ENCODE measurements around the gene GALNT10. TPM values are rescaled to one million over a fixed set of nuclear protein-coding genes. Genes with fewer than 3 reads are reported as not detected.

Gene GALNT10
- total RNA-seq, 1 experiment from 2014 or later: 27.8 TPM

GRCh38 chr5:154342211-154342610, 151.7 kb downstream of the GALNT10 start:
- no peak for TF ChIP-seq SIN3A (IDR thresholded peaks at IDR 0.05; ENCODE audit: low read depth)
- no peak for TF ChIP-seq POLR2A (IDR thresholded peaks at IDR 0.05; ENCODE audit: borderline replicate concordance, extremely low read depth, insufficient read depth, insufficient read length)
- no peak for TF ChIP-seq SRF (IDR thresholded peaks at IDR 0.05; ENCODE audit: low read depth)
- no peak for TF ChIP-seq EZH2phosphoT487 (IDR thresholded peaks at IDR 0.05; ENCODE audit: borderline replicate concordance)
- TF ChIP-seq ZNF274 (IDR thresholded peaks at IDR 0.05; ENCODE audit: low read depth, low read length): no peak
- TF ChIP-seq CTCF (IDR thresholded peaks at IDR 0.05 in 2 of 3, conservative IDR thresholded peaks at IDR 0.05 in 1 of 3; ENCODE audit: borderline replicate concordance in 1 of 3, insufficient read depth in 1 of 3, low read depth in 2 of 3, low read length in 2 of 3): no peak
- no peak for TF ChIP-seq ATF3 (IDR thresholded peaks at IDR 0.05)
- Histone ChIP-seq H3K9me3 (ENCODE audit: control insufficient read depth in 1 of 2, insufficient read depth in 1 of 2, low read depth in 1 of 2, low read length in 2 of 2) (no peaks in the 10 kb centered on the region), H3K79me2 (ENCODE audit: insufficient read depth, low read length) (no peaks in the 10 kb centered on the region), H2AFZ (ENCODE audit: low read depth, low read length, poor library complexity, severe bottlenecking) (no peak overlapping the region), H3K27me3 (ENCODE audit: insufficient read depth, low read length) (no peaks in the 10 kb centered on the region), H3K4me1 (ENCODE audit: control insufficient read depth in 1 of 2, insufficient read depth in 2 of 2, low read length in 2 of 2) (no peaks in the 10 kb centered on the region), H3K4me3 (replicated peaks in 1 of 2; ENCODE audit: low read depth in 1 of 2, low read length in 2 of 2) (no peak overlapping the region), H3K9me2 (ENCODE audit: insufficient read depth) (no peaks in the 10 kb centered on the region), H4K20me1 (ENCODE audit: insufficient read depth) (no peaks in the 10 kb centered on the region), H3K9ac (ENCODE audit: low read length) (no peak overlapping the region), H3K36me3 (ENCODE audit: control insufficient read depth in 1 of 2, insufficient read depth in 2 of 2, low read length in 2 of 2) (no peaks in the 10 kb centered on the region), H3K4me2 (ENCODE audit: low read length) (no peak overlapping the region), H3K27ac (ENCODE audit: low read depth, low read length) (no peak overlapping the region)
- CTCF ChIA-PET: no interaction called here
- DNase-seq (ENCODE audit: low read depth, low spot score) (no peak), ATAC-seq (no peak)
- no TSS peak for BruUV-seq (replicated peaks)
- intact Hi-C loops (cut with micrococcal nuclease): no loop called here
- RAD21 ChIA-PET (ENCODE audit: low non-redundant PET in 1 of 2, low total read pairs in 2 of 2, uncharacterized antibody in 2 of 2, unreplicated experiment in 2 of 2): no interaction called here
- POLR2A ChIA-PET: no interaction called here

GRCh38 chr5:154342963-154343362, 152.4 kb downstream of the GALNT10 start:
- Histone ChIP-seq H3K4me1 (ENCODE audit: control insufficient read depth in 1 of 2, insufficient read depth in 2 of 2, low read length in 2 of 2) (no peaks in the 10 kb centered on the region), H3K9ac (ENCODE audit: low read length) (no peak overlapping the region), H3K27me3 (ENCODE audit: insufficient read depth, low read length) (no peaks in the 10 kb centered on the region), H3K79me2 (ENCODE audit: insufficient read depth, low read length) (no peaks in the 10 kb centered on the region), H3K4me2 (ENCODE audit: low read length) (no peak overlapping the region), H3K9me2 (ENCODE audit: insufficient read depth) (no peaks in the 10 kb centered on the region), H3K4me3 (replicated peaks in 1 of 2; ENCODE audit: low read depth in 1 of 2, low read length in 2 of 2) (no peak overlapping the region), H4K20me1 (ENCODE audit: insufficient read depth) (no peaks in the 10 kb centered on the region), H3K9me3 (ENCODE audit: control insufficient read depth in 1 of 2, insufficient read depth in 1 of 2, low read depth in 1 of 2, low read length in 2 of 2) (no peaks in the 10 kb centered on the region), H2AFZ (ENCODE audit: low read depth, low read length, poor library complexity, severe bottlenecking) (no peak overlapping the region), H3K27ac (ENCODE audit: low read depth, low read length) (no peak overlapping the region), H3K36me3 (ENCODE audit: control insufficient read depth in 1 of 2, insufficient read depth in 2 of 2, low read length in 2 of 2) (no peaks in the 10 kb centered on the region)
- RAD21 ChIA-PET (ENCODE audit: low non-redundant PET in 1 of 2, low total read pairs in 2 of 2, uncharacterized antibody in 2 of 2, unreplicated experiment in 2 of 2): no interaction called here
- intact Hi-C loops (cut with micrococcal nuclease): no loop called here
- DNase-seq (ENCODE audit: low read depth, low spot score) (no peak), ATAC-seq (no peak)
- CTCF ChIA-PET: no interaction called here
- no TSS peak for BruUV-seq (replicated peaks)
- POLR2A ChIA-PET: no interaction called here
- TF ChIP-seq EZH2phosphoT487 (IDR thresholded peaks at IDR 0.05; ENCODE audit: borderline replicate concordance) (no peak), POLR2A (IDR thresholded peaks at IDR 0.05; ENCODE audit: borderline replicate concordance, extremely low read depth, insufficient read depth, insufficient read length) (no peak), POLR2AphosphoS5 (IDR thresholded peaks at IDR 0.05; ENCODE audit: low read depth, low read length) (no peak), CTCF (IDR thresholded peaks at IDR 0.05 in 2 of 3, conservative IDR thresholded peaks at IDR 0.05 in 1 of 3; ENCODE audit: borderline replicate concordance in 1 of 3, insufficient read depth in 1 of 3, low read depth in 2 of 3, low read length in 2 of 3) (no peak), TCF7L2 (IDR thresholded peaks at IDR 0.05; ENCODE audit: borderline replicate concordance, extremely low read depth, insufficient read depth, insufficient read length) (no peak), MAX (IDR thresholded peaks at IDR 0.05) (no peak), SRF (IDR thresholded peaks at IDR 0.05; ENCODE audit: low read depth) (no peak), CBX3 (IDR thresholded peaks at IDR 0.05; ENCODE audit: low read depth) (no peak), ZNF274 (IDR thresholded peaks at IDR 0.05; ENCODE audit: low read depth, low read length) (no peak), ZBTB33 (IDR thresholded peaks at IDR 0.05; ENCODE audit: extremely low read depth, insufficient replicate concordance, low read length) (no peak)

Data from HCT116 (cell line).